Fibroblast of the aortic adventitia (primary cell): Measurements from ENCODE around the gene PEX19. TPM values are rescaled to one million over a fixed set of nuclear protein-coding genes. Genes with fewer than 3 reads are reported as not detected.
"Not testable (repeated sequence)": the region's sequence is repeated elsewhere in the genome, so short reads cannot be mapped to it uniquely, and the experiment has no call there.

Experiments
- DNase-seq: peaks from one replicate; pipeline ENCODE4 v3.0.0-alpha.2; 2010; ENCODE audit warnings: low read depth
- H3K4me3 ChIP-seq: 2 replicates; pipeline ENCODE4 v1.5.1; 2011; ENCODE audit warnings: low read depth, mild to moderate bottlenecking, control low read depth, low read length, moderate library complexity
- CTCF ChIP-seq: IDR thresholded peaks from 2 replicates; pipeline ENCODE4 v1.5.1; 2011; ENCODE audit warnings: mild to moderate bottlenecking, low read length, control low read depth, inconsistent platforms; ENCODE audit not compliant: insufficient read depth
- total RNA-seq: library from RNA; depleted of rRNA; stranded (reverse); fragments of >200 nt; gene quantifications from 2 replicates; pipeline ENCODE4 v1.2.3, GENCODE V29; 2012; ENCODE audit warnings: low replicate concordance

The PEX19 gene
- total RNA-seq, 1 donor = 55.1 TPM

GRCh38 chr1:160293020-160293968 lies 8.4 kb upstream of the PEX19 start:
- TF ChIP-seq CTCF = no peak
- no peak for DNase-seq
- H3K4me3 ChIP-seq = no peak overlapping the region

GRCh38 chr1:160291248-160292220 lies 6.6 kb upstream of the PEX19 start:
- DNase-seq = peak; percentile 74
- no peak overlapping the region for H3K4me3 ChIP-seq
- peak; percentile 82 for TF ChIP-seq CTCF

- H3K4me3 ChIP-seq, DNase-seq: not testable (repeated sequence)
Observed at GRCh38 chr1:160287769-160288168, 2.8 kb upstream of the PEX19 start.

GRCh38 chr1:160285506-160285905 lies 573 bp upstream of the PEX19 start:
- H3K4me3 ChIP-seq = no peak overlapping the region
- DNase-seq = no peak
- no peak for TF ChIP-seq CTCF

GRCh38 chr1:160284220-160284781 lies 632 bp downstream of the PEX19 start:
- peak; percentile 78 for DNase-seq
- peak overlapping the region; percentile 90 for H3K4me3 ChIP-seq
- no peak for TF ChIP-seq CTCF

- TF ChIP-seq CTCF = no peak
- no peak for DNase-seq
- no peak overlapping the region for H3K4me3 ChIP-seq
Observed at GRCh38 chr1:160282807-160283206, 2.1 kb downstream of the PEX19 start.
